B cell (primary cell): ENCODE data around the gene SAMM50. TPM values are rescaled to one million over a fixed set of nuclear protein-coding genes. Genes with fewer than 3 reads are reported as not detected.

Experiments used
- ATAC-seq: fragments of 200-7000 bp; cut with Tn5 transposase; one replicate; pipeline ENCODE4 v1.10.0; 2021; ENCODE audit warnings: low read depth, mild to moderate bottlenecking, moderate number of reproducible peaks, moderate library complexity
- CTCF ChIA-PET: fragments of 350-600 bp; sonication (Branson Sonifier 250); formaldehyde crosslinking; loops from one replicate; lab custom pipeline; 2021; ENCODE audit warnings: antibody characterized with exemption, inconsistent platforms; lab: Charles Lee
- POLR2A ChIA-PET: fragments of 350-600 bp; sonication (Branson Sonifier 250); formaldehyde crosslinking; loops from one replicate; lab custom pipeline; 2021; ENCODE audit warnings: antibody characterized with exemption; lab: Charles Lee
- DNase-seq: peaks from one replicate; pipeline ENCODE4 v3.0.0; 2013
- H2AFZ ChIP-seq: 2 replicates; pipeline ENCODE4 v1.6.1; 2012; ENCODE audit warnings: mild to moderate bottlenecking, low read depth, low read length; ENCODE audit not compliant: insufficient read depth, poor library complexity, severe bottlenecking
- H3K27ac ChIP-seq, 2 donors: 1 replicate in 1 of 2; 2 replicates in 1 of 2; pipeline ENCODE4 v1.5.1; 2012 to 2013; ENCODE audit warnings: low read length in 2 of 2, mild to moderate bottlenecking in 2 of 2, moderate library complexity in 1 of 2
- H3K27me3 ChIP-seq, 4 experiments: fragments of 200-600 bp in 1 of 4; sonication (generic) in 1 of 4; replicated peaks in 1 of 4; 1 replicate in 2 of 4; 2 replicates in 2 of 4; pipeline versions ENCODE4 v1.6.1 to v1.7.0; 2013 to 2016; ENCODE audit warnings: low read length in 3 of 4, mild to moderate bottlenecking in 2 of 4, mixed read lengths in 1 of 4, moderate library complexity in 1 of 4; ENCODE audit not compliant: insufficient read depth in 4 of 4, control insufficient read depth in 3 of 4; ENCODE audit errors: control extremely low read depth in 1 of 4
- H3K36me3 ChIP-seq, 2 experiments: replicated peaks in 1 of 2; 1 replicate in 1 of 2; 2 replicates in 1 of 2; pipeline versions ENCODE4 v1.6.1 to v1.7.1; 2013; ENCODE audit warnings: low read length in 1 of 2; ENCODE audit not compliant: insufficient read depth in 2 of 2, control insufficient read depth in 1 of 2; ENCODE audit errors: control extremely low read depth in 1 of 2, extremely low read depth in 1 of 2
- H3K4me1 ChIP-seq, 2 donors: fragments of 200-600 bp in 1 of 2; sonication (generic) in 1 of 2; 1 replicate in 1 of 2; 2 replicates in 1 of 2; pipeline versions ENCODE4 v1.5.1 to v1.6.1; 2013 to 2017; ENCODE audit warnings: low read length in 2 of 2; ENCODE audit not compliant: control insufficient read depth in 2 of 2, insufficient read depth in 2 of 2
- H3K4me2 ChIP-seq: replicated peaks from 2 replicates; pipeline ENCODE3; 2012; ENCODE audit warnings: mild to moderate bottlenecking, low read depth, low read length; ENCODE audit not compliant: poor library complexity, severe bottlenecking
- H3K4me3 ChIP-seq, 5 experiments: fragments of 200-600 bp in 1 of 5; sonication (generic) in 1 of 5; 1 replicate in 3 of 5; 2 replicates in 2 of 5; pipeline versions ENCODE4 v1.5.1 to v1.7.0; 2011 to 2016; ENCODE audit warnings: low read length in 4 of 5, mild to moderate bottlenecking in 4 of 5, low read depth in 2 of 5, control low read depth in 1 of 5, moderate library complexity in 1 of 5; ENCODE audit not compliant: insufficient read depth in 1 of 5; ENCODE audit errors: control extremely low read depth in 1 of 5, extremely low read depth in 1 of 5
- H3K79me2 ChIP-seq: fragments of 200-600 bp; sonication (generic); one replicate; pipeline ENCODE4 v1.6.0; 2016; ENCODE audit warnings: low read length; ENCODE audit not compliant: control insufficient read depth, insufficient read depth
- H3K9ac ChIP-seq: fragments of 200-600 bp; sonication (generic); 2 replicates; pipeline ENCODE4 v1.6.1; 2017; ENCODE audit warnings: mild to moderate bottlenecking, low read length, moderate library complexity
- H3K9me3 ChIP-seq, 3 donors: one replicate each; pipeline versions ENCODE4 v1.6.1 to v1.7.1; 2013; ENCODE audit warnings: low read length in 2 of 3; ENCODE audit not compliant: control insufficient read depth in 2 of 3, insufficient read depth in 1 of 3; ENCODE audit errors: control extremely low read depth in 1 of 3
- H4K20me1 ChIP-seq: 2 replicates; pipeline ENCODE4 v1.6.0; 2012; ENCODE audit warnings: mild to moderate bottlenecking, low read length; ENCODE audit not compliant: insufficient read depth, control insufficient read depth, poor library complexity, severe bottlenecking
- H3K27ac Mint-ChIP-seq: one replicate; pipeline ENCODE4 v1.8.0; 2021; ENCODE audit warnings: mixed read lengths
- H3K27me3 Mint-ChIP-seq: one replicate; pipeline ENCODE4 v1.8.0; 2021; ENCODE audit warnings: mixed read lengths
- H3K4me1 Mint-ChIP-seq: one replicate; pipeline ENCODE4 v1.8.0; 2021; ENCODE audit warnings: mixed read lengths
- H3K4me3 Mint-ChIP-seq: one replicate; pipeline ENCODE4 v1.8.0; 2021; ENCODE audit warnings: mixed read lengths
- H3K9me3 Mint-ChIP-seq: one replicate; pipeline ENCODE4 v1.8.0; 2022; ENCODE audit warnings: mixed read lengths; ENCODE audit not compliant: insufficient read depth
- CTCF ChIP-seq: fragments of 200-600 bp; IDR thresholded peaks from one replicate; pipeline ENCODE4 v1.8.0; 2022; ENCODE audit warnings: antibody characterized with exemption, mild to moderate bottlenecking
- EZH2 ChIP-seq: IDR thresholded peaks from 2 replicates; pipeline ENCODE4 v1.6.1; 2012; ENCODE audit warnings: borderline replicate concordance, low read depth, mild to moderate bottlenecking, moderate library complexity, low read length; ENCODE audit not compliant: insufficient read depth, poor library complexity, severe bottlenecking
- WGBS: methylation state at CpG from one replicate; pipeline ENCODE4 v1.1.5; 2013; ENCODE audit warnings: missing lambda C conversion rate; ENCODE audit not compliant: insufficient coverage; 5-methylcytosine and 5-hydroxymethylcytosine counted together
- intact Hi-C: fragments of 100-400 bp; cut with micrococcal nuclease; formaldehyde crosslinking; loops from one replicate; pipeline ENCODE4 v1.10.0; 2022
- polyA plus RNA-seq: library from polyadenylated mRNA; depleted of rRNA; stranded (reverse); fragments of >200 nt; gene quantifications from 2 replicates; pipeline ENCODE4 v1.2.3, GENCODE V29; 2012
- total RNA-seq, 2 donors: library from RNA; stranded (reverse); fragments of 120-200 nt in 1 of 2; gene quantifications; 1 replicate in 1 of 2; 2 replicates in 1 of 2; pipeline versions ENCODE4 v1.2.3 to v1.2.4, GENCODE V29; 2013 to 2022

SAMM50 gene
- total and polyA plus RNA-seq, 2 donors (not counting 1 experiment from before 2014, with no cell fraction given) = 18.8 to 43.2 TPM

GRCh38 chr22:43996170-43996980 lies 41.1 kb downstream of the SAMM50 start:
- 33% methylated on average over 40 of the region's 45 CpGs for WGBS
- Histone ChIP-seq H2AFZ (peak overlapping the region; percentile 73), H3K9ac (peak overlapping the region; percentile 71), H3K27me3 (no peaks in the 10 kb centered on the region), H3K4me3 (peak overlapping the region in 4 of 5 experiments; percentile 50 to 70 (median 61)), H3K4me1 (peaks cover 38 to 52% of the 10 kb centered on the region in 2 donors), H4K20me1 (peaks cover 10% of the 10 kb centered on the region), H3K36me3 (peaks cover 4 to 32% of the 10 kb centered on the region in 2 experiments), H3K79me2 (peaks cover 47% of the 10 kb centered on the region), H3K27ac (peak overlapping the region; percentile 82 to 94), H3K9me3 (no peaks in the 10 kb centered on the region), H3K4me2 (peak overlapping the region; percentile 86)
- ChIA-PET CTCF (interaction anchor here (0.7 to 16.2 kb wide), 10 partner anchors 9 to 630 kb away, joined by 3 to 691 read pairs (median 8); partner anchors contain the start of gene PARVB), POLR2A (interaction anchor here (1.0 to 1.4 kb wide), 3 partner anchors 30 to 185 kb away, joined by 3 to 4 read pairs (median 3); partner anchors contain the start of gene SAMM50)
- peak overlapping the region; percentile 96 for H3K27ac Mint-ChIP-seq
- peaks cover 61% of the 10 kb centered on the region for H3K4me1 Mint-ChIP-seq
- peak; percentile 83 for ATAC-seq
- H3K27me3 Mint-ChIP-seq = no peaks in the 10 kb centered on the region
- H3K9me3 Mint-ChIP-seq = no peaks in the 10 kb centered on the region
- DNase-seq = peak; percentile 89
- TF ChIP-seq CTCF (no peak), EZH2 (no peak)
- intact Hi-C loops = loop anchor here (1.0 kb wide), 3 partner anchors 29 to 186 kb away; no protein-coding TSS in a partner anchor
- peak overlapping the region; percentile 96 for H3K4me3 Mint-ChIP-seq
